ENCODE measurements around the gene NPC1.

DNA sequence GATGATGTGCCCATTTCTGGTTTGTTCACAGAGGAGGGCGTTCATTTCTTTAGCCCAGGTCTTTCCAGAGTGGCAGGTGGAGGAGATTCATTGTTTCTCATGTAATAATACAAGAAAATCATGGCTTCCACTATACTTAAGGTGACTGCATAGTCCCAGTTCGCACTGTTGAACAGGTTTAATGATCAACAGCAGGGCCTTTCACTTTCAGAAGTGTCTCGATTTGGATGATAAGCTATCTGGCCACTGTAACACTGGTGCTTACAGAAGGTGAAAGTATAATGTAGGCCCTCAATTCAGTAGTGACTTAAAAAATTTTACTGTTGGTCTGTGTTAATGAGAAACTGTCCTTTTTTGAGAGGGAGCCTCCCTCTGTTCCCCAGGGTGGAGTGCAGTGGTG, 81.6 kb downstream of the NPC1 start:
- TF ChIP-seq CTCF (IDR thresholded peaks at IDR 0.05), result no peak
- no peak for TF ChIP-seq POLR2A (IDR thresholded peaks at IDR 0.05)
